HEK293 (cell line): ENCODE data around the gene MACROH2A2.

ENCODE experiments used
- GLIS2 ChIP-seq: fragments of 450-650 bp; formaldehyde crosslinking; IDR thresholded peaks from 2 replicates; pipeline ENCODE4 v1.5.1; 2016; ENCODE audit warnings: missing biosample characterization, missing genetic modification characterization
- IKZF3 ChIP-seq: fragments of 450-650 bp; IDR thresholded peaks from 2 replicates; pipeline ENCODE4 v1.5.0; 2018; ENCODE audit warnings: missing biosample characterization, mild to moderate bottlenecking, missing genetic modification characterization, moderate library complexity
- MZF1 ChIP-seq: fragments of 450-650 bp; formaldehyde crosslinking; IDR thresholded peaks from 2 replicates; pipeline ENCODE4 v1.5.1; 2017; ENCODE audit warnings: missing biosample characterization, missing genetic modification characterization, borderline replicate concordance
- PRDM10 ChIP-seq: fragments of 450-650 bp; formaldehyde crosslinking; IDR thresholded peaks from 2 replicates; pipeline ENCODE4 v1.5.1; 2016; ENCODE audit warnings: missing biosample characterization, missing genetic modification characterization
- SCRT2 ChIP-seq: fragments of 450-650 bp; formaldehyde crosslinking; IDR thresholded peaks from 2 replicates; pipeline ENCODE4 v1.5.1; 2016; ENCODE audit warnings: missing biosample characterization, missing genetic modification characterization
- SETDB1 ChIP-seq: IDR thresholded peaks from one replicate; pipeline ENCODE4 v1.6.1; 2017; ENCODE audit warnings: mild to moderate bottlenecking, low read length, moderate library complexity, mixed read lengths; ENCODE audit not compliant: insufficient read length
- ZBTB1 ChIP-seq: fragments of 450-650 bp; formaldehyde crosslinking; IDR thresholded peaks from 2 replicates; pipeline ENCODE4 v1.5.1; 2016; ENCODE audit warnings: missing biosample characterization, missing genetic modification characterization
- ZBTB10 ChIP-seq: fragments of 450-650 bp; formaldehyde crosslinking; IDR thresholded peaks from 2 replicates; pipeline ENCODE4 v1.5.1; 2016; ENCODE audit warnings: missing biosample characterization, missing genetic modification characterization
- ZBTB17 ChIP-seq: fragments of 450-650 bp; formaldehyde crosslinking; IDR thresholded peaks from 2 replicates; pipeline ENCODE4 v1.5.1; 2016; ENCODE audit warnings: missing biosample characterization, missing genetic modification characterization
- ZFP41 ChIP-seq: fragments of 450-650 bp; formaldehyde crosslinking; IDR thresholded peaks from 2 replicates; pipeline ENCODE4 v1.5.1; 2016; ENCODE audit warnings: missing biosample characterization, missing genetic modification characterization, borderline replicate concordance
- ZNF121 ChIP-seq: fragments of 450-650 bp; formaldehyde crosslinking; IDR thresholded peaks from 2 replicates; pipeline ENCODE4 v1.5.1; 2016; ENCODE audit warnings: missing biosample characterization, missing genetic modification characterization
- ZNF18 ChIP-seq: fragments of 450-650 bp; formaldehyde crosslinking; IDR thresholded peaks from 2 replicates; pipeline ENCODE4 v1.5.1; 2016; ENCODE audit warnings: missing biosample characterization, missing genetic modification characterization
- ZNF394 ChIP-seq: fragments of 450-650 bp; formaldehyde crosslinking; IDR thresholded peaks from 2 replicates; pipeline ENCODE4 v1.5.1; 2016; ENCODE audit warnings: missing biosample characterization, missing genetic modification characterization, mild to moderate bottlenecking, moderate library complexity, borderline replicate concordance
- ZNF423 ChIP-seq: fragments of 450-650 bp; formaldehyde crosslinking; IDR thresholded peaks from 2 replicates; pipeline ENCODE4 v1.5.1; 2016; ENCODE audit warnings: missing biosample characterization, missing genetic modification characterization
- ZNF521 ChIP-seq: fragments of 450-650 bp; formaldehyde crosslinking; IDR thresholded peaks from 2 replicates; pipeline ENCODE4 v1.5.1; 2017; ENCODE audit warnings: missing biosample characterization, mild to moderate bottlenecking, missing genetic modification characterization
- ZNF580 ChIP-seq: fragments of 450-650 bp; formaldehyde crosslinking; IDR thresholded peaks from 2 replicates; pipeline ENCODE4 v1.5.1; 2016; ENCODE audit warnings: missing biosample characterization, missing genetic modification characterization
- ZNF610 ChIP-seq: fragments of 450-650 bp; formaldehyde crosslinking; IDR thresholded peaks from 2 replicates; pipeline ENCODE4 v1.5.1; 2016; ENCODE audit warnings: missing biosample characterization, missing genetic modification characterization, borderline replicate concordance
- ZNF624 ChIP-seq: fragments of 450-650 bp; formaldehyde crosslinking; IDR thresholded peaks from 2 replicates; pipeline ENCODE4 v1.5.1; 2017; ENCODE audit warnings: missing biosample characterization, missing genetic modification characterization
- ZNF677 ChIP-seq: fragments of 450-650 bp; IDR thresholded peaks from 2 replicates; pipeline ENCODE4 v1.5.0; 2018; ENCODE audit warnings: missing biosample characterization, mild to moderate bottlenecking, missing genetic modification characterization, moderate library complexity
- ZNF843 ChIP-seq: fragments of 450-650 bp; formaldehyde crosslinking; IDR thresholded peaks from 2 replicates; pipeline ENCODE4 v1.5.1; 2016; ENCODE audit warnings: missing biosample characterization, missing genetic modification characterization
- ZSCAN30 ChIP-seq: fragments of 450-650 bp; IDR thresholded peaks from 2 replicates; pipeline ENCODE4 v1.5.1; 2018; ENCODE audit warnings: missing biosample characterization, mild to moderate bottlenecking, missing genetic modification characterization, moderate library complexity

MACROH2A2 gene

GRCh38 chr10:70053841-70054288 lies 1.2 kb downstream of the MACROH2A2 start (continued):
- TF ChIP-seq PRDM10 (tag by site-specific recombination) (no peak), MZF1 (tag by site-specific recombination) (no peak), SCRT2 (tag by site-specific recombination) (no peak), ZNF624 (no peak), ZSCAN30 (tag by site-specific recombination) (peak; percentile 47), ZBTB10 (peak; percentile 42; the same call in 1 of the 2 replicates), IKZF3 (tag by site-specific recombination) (no peak), ZBTB1 (tag by site-specific recombination) (no peak), ZFP41 (tag by site-specific recombination) (no peak), SETDB1 (no peak), ZNF843 (no peak), ZNF521 (tag by site-specific recombination) (no peak), ZNF394 (tag by site-specific recombination) (0 out of 2 replicates have a peak, but pooled peaks have one; percentile 18), ZNF610 (tag by site-specific recombination) (no peak), ZNF18 (tag by site-specific recombination) (no peak), ZNF580 (tag by site-specific recombination) (peak; percentile 47; the same call in 1 of the 2 replicates), GLIS2 (peak; percentile 87), ZNF423 (tag by site-specific recombination) (0 out of 2 replicates have a peak, but pooled peaks have one; percentile 34), ZNF121 (peak; percentile 12; the same call in 1 of the 2 replicates), ZBTB17 (0 out of 2 replicates have a peak, but pooled peaks have one; percentile 29), ZNF677 (tag by site-specific recombination) (no peak)
